GM19438 (cell line): Measurements from ENCODE around the gene TMEM42.
"Not testable (repeated sequence)": the region's sequence is repeated elsewhere in the genome, so short reads cannot be mapped to it uniquely, and the experiment has no call there.

Source experiments
- ATAC-seq: cut with Tn5 transposase; IDR thresholded peaks from one replicate; pipeline ENCODE4 v1.9.1; 2021; ENCODE audit warnings: low read depth; ENCODE audit not compliant: unreplicated experiment

Gene TMEM42

DNA sequence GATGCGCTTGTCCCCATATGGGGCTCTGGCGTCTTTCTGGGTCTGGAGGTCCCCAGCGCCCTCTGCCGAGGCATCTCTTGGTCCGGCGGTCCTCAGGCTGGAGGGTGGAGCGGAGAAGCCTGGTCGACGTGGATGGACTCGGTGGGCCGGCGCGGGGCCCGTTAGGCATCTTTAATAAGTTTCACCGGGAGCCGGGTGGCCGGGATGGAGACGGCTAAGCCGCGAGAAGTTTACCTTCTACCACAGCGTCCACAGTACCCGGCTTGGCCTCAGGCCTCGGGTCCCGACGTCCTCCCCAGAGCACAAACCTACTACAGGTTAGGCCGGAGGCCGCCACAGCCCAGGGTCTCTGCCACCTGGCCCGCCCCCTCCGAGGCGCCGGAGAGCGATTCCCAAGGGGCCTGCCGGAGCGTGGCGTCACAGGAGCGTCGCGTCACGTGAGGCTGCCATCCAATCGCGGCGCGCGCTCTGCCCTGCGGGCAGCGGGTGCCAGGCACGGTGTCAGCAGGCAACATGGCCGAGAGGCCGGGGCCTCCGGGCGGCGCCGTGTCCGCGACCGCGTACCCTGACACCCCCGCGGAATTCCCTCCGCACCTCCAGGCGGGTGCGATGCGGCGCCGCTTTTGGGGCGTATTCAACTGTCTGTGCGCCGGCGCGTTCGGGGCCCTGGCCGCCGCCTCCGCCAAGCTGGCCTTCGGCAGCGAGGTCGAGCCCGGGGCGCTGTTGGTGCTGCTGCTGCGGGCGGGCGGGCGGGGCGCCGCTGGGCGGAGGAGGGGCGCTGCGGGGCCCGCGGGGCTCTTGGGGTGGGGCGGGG is at the start of gene TMEM42:
Gene TMEM42 (plus strand): TSS at position 501 of the 814 bp plus-strand sequence. CDS start 13 bp downstream, at position 514.
- peak; percentile 95 for ATAC-seq

- ATAC-seq: no peak
These were observed 47.0 kb upstream of the TMEM42 start for GRCh38 chr3:44814751-44815150.

DNA sequence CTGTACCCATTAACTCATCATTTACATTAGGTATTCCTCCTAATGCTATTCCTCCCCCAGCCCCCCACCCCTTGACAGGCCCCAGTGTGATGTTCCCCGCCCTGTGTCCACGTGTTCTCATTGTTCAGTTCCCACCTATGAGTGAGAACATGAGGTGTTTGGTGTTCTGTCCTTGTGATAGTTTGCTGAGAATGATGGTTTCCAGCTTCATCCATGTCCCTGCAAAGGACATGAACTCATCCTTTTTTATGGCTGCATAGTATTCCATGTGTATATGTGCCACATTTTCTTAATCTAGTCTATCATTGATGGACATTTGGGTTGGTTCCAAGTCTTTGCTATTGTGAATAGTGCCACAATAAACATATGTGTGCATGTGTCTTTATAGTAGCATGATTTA is 45.4 kb upstream of the TMEM42 start:
- ATAC-seq: not testable (repeated sequence)

GRCh38 chr3:44821206-44821605 is 40.5 kb upstream of the TMEM42 start:
- not testable (repeated sequence) for ATAC-seq

DNA sequence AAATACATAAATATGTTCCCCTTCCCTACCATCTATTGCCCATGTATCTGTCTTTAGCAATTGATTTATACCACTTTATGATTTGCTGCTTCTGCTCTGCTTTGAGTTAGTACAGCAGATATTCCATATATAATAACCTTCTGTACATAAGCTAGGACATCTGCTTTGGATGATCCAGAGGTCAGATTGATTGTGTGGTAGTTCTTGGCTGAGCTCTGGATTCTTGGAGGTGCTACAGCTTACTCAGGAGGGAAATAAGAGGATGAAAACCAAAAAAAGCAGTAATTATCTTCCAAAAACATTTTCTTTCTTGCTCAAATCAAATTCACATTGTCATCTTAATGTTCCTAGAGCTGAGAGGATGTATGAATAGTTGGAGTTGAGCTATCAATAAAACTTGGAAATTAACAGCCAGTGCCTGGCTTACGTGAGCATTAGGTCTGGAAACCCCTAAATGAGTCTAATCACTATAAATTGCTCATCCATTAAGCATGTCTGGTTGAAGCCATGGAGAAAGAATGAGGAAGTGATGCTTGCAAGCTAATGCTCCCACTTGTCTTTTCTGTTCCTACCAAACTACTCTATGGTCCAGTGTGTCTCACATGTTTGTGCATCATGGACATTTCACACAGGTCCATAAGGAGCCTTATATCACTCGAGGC is 36.3 kb upstream of the TMEM42 start:
- no peak for ATAC-seq

DNA sequence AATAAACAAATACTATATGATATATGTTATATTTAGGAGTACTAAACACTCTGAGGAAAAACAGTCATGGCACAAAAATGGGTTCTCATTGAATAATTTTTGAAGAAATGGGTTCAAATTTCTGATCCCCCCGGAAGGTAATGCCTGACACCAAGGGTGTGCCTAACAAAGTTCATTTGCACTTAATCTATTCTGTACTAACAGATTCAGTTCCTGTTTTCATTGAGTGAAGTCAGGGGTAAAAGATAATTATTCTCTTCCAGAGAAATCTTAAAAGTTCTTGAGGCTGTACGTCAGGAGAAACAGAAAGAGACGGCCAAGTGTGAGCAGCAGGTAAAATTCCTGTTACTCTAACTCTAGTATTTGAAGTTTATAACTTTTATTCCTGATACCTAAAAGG is 34.5 kb upstream of the TMEM42 start:
- no peak for ATAC-seq

- ATAC-seq: no peak
These were observed 30.5 kb upstream of the TMEM42 start for GRCh38 chr3:44831232-44831631.

DNA sequence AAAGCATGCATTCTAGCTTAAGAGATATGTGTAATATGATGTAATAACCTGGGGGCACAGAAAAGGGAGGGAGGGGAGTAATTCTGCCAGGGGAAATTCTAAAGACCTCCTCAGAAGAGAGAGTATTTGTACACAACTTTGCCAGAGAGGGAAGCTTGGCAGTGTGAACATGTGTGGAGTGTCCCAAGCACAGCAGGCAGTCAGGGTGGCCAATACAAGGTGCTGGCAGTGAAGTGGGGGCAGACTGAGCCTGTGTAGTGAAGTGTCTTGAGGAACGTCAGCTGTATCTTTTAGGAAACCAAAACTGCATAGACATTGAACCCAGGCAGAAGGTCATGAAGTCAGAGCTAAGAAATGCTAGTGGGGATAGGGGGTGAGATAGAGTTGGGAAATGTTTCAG is 29.7 kb upstream of the TMEM42 start:
- no peak for ATAC-seq

- no peak for ATAC-seq
These were observed 28.7 kb upstream of the TMEM42 start for GRCh38 chr3:44832965-44833364.

DNA sequence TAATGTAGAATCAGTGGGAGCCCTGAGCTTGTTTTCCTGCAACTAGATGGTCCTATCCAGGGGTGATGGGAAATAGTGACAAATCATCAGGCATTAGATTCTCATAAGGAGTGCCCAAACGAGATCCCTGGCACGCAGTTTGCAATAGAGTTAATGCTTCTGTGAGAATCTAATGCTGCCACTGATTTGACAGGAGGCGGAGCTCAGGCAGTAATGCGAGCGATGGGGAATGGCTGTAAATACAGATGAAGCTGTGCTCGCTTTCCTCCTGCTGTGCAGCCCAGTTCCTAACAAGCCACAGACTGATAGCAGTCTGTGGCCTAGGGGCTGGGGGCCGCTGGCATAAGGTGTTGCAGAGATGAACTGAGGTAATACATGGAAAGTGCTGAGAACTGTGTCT is 28.3 kb upstream of the TMEM42 start:
- ATAC-seq: no peak

- ATAC-seq: no peak
These were observed 26.0 kb upstream of the TMEM42 start for GRCh38 chr3:44835684-44836083.

GRCh38 chr3:44842376-44842775 is 19.3 kb upstream of the TMEM42 start:
- no peak for ATAC-seq

GRCh38 chr3:44845528-44846520 is 15.9 kb upstream of the TMEM42 start:
- no peak for ATAC-seq

DNA sequence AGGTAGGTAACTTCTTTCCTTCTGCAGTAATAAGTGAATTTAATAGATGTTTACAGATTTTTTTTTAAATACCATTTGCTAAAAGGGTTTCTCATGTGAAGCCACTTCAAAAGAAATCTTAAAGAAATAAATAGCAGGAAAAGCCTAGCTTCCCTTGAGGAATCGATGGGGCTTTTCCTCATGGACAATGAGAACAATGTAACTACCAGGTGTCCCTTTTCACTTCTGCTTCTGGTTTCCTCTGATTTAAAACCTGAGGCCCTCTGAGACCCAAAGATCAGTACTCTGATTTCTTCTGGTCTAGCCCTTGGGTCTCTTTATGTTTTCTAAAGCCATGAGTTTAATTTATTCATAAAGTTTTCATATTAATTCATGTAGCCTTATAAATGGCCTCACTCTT is 13.1 kb upstream of the TMEM42 start:
- ATAC-seq: no peak

- ATAC-seq: not testable (repeated sequence)
These were observed 5.0 kb upstream of the TMEM42 start for GRCh38 chr3:44856663-44857062.

GRCh38 chr3:44860117-44860516 is 1.6 kb upstream of the TMEM42 start:
- ATAC-seq: no peak

GRCh38 chr3:44862226-44862637 is 520 bp downstream of the TMEM42 start:
- peak; percentile 26 for ATAC-seq

DNA sequence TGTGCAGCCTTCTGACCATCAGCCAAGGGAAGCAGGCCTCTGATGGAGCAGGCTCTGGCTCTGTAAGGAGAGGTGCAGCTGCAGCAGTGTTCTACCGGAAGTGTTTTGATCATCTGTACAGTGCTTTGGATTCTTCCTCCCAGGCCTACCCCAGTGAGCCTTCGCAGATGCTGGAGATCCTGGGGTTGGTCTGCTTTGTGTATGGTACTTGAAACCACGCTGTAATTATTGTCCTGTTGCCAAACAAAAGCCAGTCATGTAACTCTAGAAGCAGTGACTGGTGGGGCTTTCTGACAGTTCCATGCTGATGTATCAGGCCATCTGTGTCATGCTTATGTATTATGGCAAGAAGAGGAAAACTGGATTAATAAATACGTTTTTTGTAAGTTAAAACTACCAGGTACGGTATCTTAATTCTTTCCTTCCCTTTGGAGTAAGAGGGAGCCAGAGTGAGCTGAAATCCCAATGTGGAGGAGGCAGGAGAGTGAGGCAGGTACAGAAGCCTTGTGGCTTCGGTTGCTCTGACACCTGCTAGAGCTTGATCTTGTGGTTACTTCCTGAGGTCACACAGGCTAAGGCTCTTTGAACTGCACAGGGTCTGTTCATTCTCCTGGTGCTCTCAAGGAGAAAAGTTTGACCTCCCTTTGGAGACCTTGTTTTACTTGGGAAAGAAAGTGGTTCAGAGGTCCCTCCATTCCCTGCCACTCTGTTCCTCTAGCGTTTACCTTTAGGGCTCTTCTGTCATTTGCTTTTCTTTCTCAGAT is 3.7 kb downstream of the TMEM42 start:
- ATAC-seq: no peak

DNA sequence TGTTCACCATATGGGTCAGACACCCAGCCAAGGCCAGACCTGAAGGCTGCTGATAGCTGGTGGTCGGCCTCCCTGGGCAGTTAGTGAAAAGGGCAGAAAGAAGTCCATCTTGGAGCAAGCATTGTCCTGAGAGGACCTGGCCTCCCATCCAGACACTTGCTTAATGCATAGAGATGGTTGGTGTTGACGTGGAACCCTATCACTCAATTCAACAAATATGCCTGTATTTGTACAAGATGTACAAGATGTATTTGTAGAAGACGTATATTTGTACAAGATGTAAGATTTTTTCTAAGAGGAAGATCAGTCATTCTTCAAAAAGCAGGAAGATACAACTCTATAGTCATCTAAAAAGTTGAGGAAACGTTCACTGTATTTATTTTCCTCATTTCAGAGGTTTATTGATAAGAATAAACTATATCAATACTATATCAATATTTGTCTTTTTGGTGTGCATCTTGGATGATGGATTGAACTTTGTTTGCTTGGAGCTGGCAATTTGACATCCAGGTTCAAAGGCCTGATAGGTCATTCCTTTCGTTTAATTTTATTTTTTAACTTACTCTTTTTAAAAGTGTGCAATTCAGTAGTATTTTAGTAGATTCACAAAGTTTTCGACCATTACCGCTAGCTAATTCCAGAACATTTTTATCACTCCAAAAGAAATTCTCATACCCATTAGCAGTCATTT is 5.9 kb downstream of the TMEM42 start:
- no peak for ATAC-seq
